Kasumi-1 (cell line): ENCODE results near the gene GXYLT1.
"Not testable (repeated sequence)": the region's sequence is repeated elsewhere in the genome, so short reads cannot be mapped to it uniquely, and the experiment has no call there.

Experiments
- DNase-seq, 2 experiments: peaks; one replicate each; lab custom pipeline; 2025; lab: John Stamatoyannopoulos, UW

The GXYLT1 gene, protein sequence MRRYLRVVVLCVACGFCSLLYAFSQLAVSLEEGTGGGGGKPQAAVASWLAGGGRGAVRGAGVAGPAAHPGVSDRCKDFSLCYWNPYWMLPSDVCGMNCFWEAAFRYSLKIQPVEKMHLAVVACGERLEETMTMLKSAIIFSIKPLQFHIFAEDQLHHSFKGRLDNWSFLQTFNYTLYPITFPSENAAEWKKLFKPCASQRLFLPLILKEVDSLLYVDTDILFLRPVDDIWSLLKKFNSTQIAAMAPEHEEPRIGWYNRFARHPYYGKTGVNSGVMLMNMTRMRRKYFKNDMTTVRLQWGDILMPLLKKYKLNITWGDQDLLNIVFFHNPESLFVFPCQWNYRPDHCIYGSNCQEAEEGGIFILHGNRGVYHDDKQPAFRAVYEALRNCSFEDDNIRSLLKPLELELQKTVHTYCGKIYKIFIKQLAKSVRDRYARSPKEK

DNA sequence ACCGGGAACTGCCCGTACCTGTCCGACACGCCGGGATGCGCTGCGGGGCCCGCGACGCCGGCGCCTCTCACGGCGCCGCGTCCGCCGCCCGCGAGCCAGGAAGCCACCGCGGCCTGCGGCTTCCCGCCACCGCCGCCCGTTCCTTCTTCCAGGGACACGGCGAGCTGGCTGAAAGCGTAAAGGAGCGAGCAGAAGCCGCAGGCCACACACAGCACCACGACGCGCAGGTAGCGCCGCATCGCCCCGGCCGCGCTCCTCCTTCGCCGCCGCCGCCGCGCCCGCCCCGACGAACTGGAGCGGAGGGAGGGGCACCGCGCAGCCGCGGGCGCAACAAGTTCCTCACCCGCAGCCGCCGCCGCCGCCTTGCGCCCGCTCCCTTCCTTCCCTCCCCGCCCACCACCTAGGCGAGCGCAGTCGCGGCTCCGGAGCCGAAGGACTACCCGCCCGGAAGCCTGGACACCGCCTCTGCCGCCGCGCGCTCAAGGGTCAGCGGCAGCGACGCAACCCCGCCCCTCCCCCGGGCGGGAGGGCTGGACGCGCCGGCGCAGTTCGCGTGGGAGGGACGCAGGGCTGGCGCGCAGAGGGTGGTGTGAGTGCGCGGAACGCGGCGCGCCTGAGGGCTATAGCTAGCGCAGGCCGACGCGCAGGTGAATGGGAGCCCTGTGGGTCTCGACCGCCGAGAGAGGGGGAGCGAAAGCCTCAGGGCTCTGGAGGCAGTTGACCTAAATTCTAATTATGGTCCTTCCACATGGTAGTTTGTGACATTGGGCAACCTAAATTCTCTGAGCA, at the start of gene GXYLT1:
GXYLT1 (minus strand) TSS at position 467 of the 789 bp plus-strand sequence; CDS start at position 239, 228 bp downstream.
- peak; percentile 72 for DNase-seq

- DNase-seq: no peak
Measured at GRCh38 chr12:42192686-42193085, 48.0 kb upstream of the GXYLT1 start.

DNA sequence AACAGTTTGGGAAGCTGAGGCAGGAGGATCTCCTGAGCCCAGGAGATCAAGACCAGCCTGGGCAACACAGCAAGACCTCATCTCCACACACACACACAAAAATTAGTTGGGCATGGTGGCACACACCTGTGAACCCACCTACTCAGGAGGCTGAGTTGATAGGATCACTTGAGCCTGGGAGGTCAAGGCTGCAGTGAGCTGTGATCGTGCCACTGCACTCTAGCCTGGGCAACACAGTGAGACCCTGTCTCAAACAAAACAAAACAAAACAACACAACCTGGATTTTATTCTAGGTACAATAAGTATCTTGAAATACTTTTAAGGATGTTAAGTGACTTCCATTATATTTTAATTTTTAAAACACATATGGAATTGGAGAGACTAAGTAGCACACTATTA, 47.6 kb upstream of the GXYLT1 start:
- DNase-seq: no peak

- no peak for DNase-seq
Measured at GRCh38 chr12:42190376-42190775, 45.7 kb upstream of the GXYLT1 start.

DNA sequence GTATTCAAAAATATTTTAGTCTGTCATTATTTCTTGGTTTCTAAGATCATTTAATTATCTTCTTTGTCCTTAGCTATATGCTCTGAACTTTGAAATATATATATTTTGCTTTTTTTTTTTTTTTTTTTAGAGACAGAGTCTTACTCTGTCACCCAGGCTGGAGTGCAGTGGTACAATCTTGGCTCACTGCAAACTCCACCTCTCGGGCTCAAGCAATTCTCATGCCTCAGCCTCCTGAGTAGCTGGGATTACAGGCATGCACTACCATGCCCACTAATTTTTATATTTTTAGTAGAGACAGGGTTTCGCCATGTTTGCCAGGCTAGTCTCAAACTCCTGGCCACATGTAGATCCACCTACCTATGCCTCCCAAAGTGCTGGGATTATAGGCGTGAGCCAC, 43.6 kb upstream of the GXYLT1 start:
- not testable (repeated sequence) for DNase-seq

GRCh38 chr12:42187799-42188198, 43.1 kb upstream of the GXYLT1 start:
- no peak for DNase-seq

DNA sequence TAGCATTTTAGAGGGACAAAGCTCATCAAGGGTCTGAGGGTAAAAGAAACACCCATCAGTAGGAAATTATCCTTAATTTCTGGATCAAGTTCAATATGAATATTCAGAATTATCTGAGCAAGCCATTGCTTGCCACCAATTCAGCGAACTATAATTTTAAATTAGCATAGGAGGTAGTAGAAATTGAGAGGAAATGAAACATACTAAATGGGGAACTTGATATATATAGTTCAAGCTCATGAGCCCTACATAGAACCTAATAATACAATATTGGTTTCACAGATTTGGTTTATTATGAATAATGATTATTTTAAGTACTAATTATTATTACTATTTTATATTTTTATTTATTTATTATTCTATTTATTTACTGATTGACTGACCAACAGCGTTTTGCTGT, 42.1 kb upstream of the GXYLT1 start:
- DNase-seq: peak in 1 of 2 experiments; percentile 17

- DNase-seq: no peak
Measured at GRCh38 chr12:42182394-42182793, 37.7 kb upstream of the GXYLT1 start.

GRCh38 chr12:42180990-42181596, 36.4 kb upstream of the GXYLT1 start:
- peak; percentile 87 for DNase-seq

DNA sequence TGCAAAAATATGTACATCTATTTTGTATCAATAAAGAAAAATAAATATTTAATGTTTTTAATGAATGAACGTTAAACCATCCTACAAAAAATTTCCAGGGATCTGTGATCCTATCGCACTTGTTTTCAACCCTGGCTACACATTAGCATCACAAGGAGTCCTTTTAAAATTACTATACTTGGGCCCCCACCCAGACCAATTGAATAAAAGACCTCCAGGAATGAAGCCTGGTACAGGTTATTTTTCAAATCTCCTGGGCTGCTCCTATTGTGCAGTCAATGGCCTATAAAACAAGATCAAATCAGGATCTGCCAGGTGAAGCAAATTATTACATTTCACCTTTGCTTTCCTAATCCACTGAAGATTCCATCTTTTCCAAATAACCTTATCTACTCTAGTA, 33.4 kb upstream of the GXYLT1 start:
- DNase-seq: no peak

DNA sequence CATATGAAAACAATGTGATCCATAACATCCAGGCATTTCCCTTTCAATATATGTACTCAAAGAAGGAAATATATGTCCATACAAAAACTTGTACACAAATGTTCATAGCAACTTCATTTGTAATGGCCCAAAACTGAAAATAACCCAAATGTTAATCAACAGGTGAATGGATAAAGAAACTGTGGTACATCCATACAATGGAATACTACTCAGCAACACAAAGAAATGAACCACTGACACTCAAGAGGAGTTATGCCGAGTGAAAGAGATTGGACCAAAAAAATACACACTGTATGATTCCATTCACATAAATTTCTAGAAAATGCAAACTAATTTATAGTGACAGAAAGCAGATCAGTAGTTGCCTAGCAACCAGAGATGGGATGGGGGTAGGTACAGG, 30.3 kb upstream of the GXYLT1 start:
- DNase-seq: no peak

- no peak for DNase-seq
Measured at GRCh38 chr12:42173961-42174521, 29.4 kb upstream of the GXYLT1 start.

GRCh38 chr12:42172441-42173210, 28.0 kb upstream of the GXYLT1 start:
- peak; percentile 17 to 20 for DNase-seq

DNA sequence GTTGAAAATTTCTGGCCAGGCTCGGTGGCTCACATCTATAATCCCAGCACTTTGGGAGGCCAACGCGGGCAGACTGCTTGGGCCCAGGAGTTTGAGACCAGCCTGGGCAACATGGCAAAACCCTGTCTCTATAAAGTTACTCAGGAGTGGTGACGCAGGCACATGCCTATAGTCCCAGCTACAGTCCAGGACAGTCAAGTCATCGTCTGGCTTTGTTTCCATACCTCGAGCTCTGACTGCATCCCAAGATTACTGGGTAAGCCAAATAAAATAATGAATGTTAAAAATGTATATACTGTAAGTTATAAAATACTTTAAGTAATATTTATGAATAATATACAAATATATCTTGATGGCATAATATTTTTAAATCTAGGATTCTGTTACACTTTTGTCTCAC, 23.0 kb upstream of the GXYLT1 start:
- no peak for DNase-seq

DNA sequence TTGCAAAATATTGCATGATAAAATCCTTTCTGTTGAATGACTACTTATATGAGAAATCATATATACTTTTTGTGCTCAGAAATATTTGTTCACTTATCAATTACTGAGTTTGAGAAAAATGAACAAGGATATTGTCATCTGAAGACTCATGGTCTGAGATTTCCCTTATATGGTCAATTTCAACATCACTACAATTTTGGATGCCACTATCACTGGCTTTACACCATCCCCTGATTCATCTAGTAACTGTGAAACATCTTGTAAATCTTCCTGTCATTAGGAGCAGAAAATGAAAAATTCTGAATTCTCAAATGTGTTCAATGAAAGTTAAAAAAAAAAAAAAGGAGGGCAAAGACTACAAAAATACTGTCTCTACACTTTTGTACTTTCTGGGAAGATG, 21.8 kb upstream of the GXYLT1 start:
- no peak for DNase-seq

- DNase-seq: no peak
Measured at GRCh38 chr12:42163913-42164312, 19.2 kb upstream of the GXYLT1 start.

GRCh38 chr12:42162965-42163364, 18.3 kb upstream of the GXYLT1 start:
- no peak for DNase-seq

DNA sequence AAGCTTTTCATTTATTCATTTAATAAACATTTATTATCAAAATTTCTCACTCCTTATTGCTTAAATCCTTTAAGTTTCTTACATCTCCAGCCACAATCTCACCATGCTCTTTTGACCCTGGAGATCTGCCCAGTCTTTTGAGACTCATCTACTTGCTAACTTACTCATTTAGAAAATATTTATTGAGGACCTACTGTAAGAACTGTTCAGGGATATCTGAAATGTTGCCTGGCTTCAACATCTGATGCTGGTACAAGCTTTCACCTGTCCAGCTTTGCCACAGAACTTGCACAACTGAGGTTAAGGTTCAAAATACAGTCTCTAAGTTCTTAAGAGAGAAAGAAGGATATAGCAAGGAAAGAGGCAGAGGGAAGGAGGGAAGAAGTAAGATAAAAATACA, 17.5 kb upstream of the GXYLT1 start:
- no peak for DNase-seq

GRCh38 chr12:42161529-42161928, 16.9 kb upstream of the GXYLT1 start:
- DNase-seq: no peak

- DNase-seq: no peak
Measured at GRCh38 chr12:42156232-42156631, 11.6 kb upstream of the GXYLT1 start.

- DNase-seq: peak in 1 of 2 experiments; percentile 26
Measured at GRCh38 chr12:42145552-42146215, 1.0 kb upstream of the GXYLT1 start.
